Adrenal gland (tissue), 12 donors: ENCODE results near the gene CYSTM1. TPM values are rescaled to one million over a fixed set of nuclear protein-coding genes. Genes with fewer than 3 reads are reported as not detected.

Experiments
- DNase-seq, 7 donors: peaks; one replicate each; pipeline ENCODE4 v3.0.0-alpha.2; 2019 to 2020
- H3K27ac ChIP-seq, 5 donors: fragments of 200-600 bp; sonication (generic) in 4 of 5; 1 replicate in 3 of 5; 2 replicates in 2 of 5; pipeline versions ENCODE4 v1.5.1 to v1.8.0; 2016 to 2020; ENCODE audit warnings: mild to moderate bottlenecking in 1 of 5
- H3K27me3 ChIP-seq: fragments of 200-600 bp; 2 replicates; pipeline ENCODE4 v1.8.0; 2021
- H3K36me3 ChIP-seq, 2 donors: fragments of 200-600 bp; replicated peaks in 1 of 2; 1 replicate in 1 of 2; 2 replicates in 1 of 2; pipeline versions ENCODE4 v1.5.1 to v1.8.0; 2018 to 2022
- H3K4me1 ChIP-seq, 2 donors: fragments of 200-600 bp; replicated peaks in 1 of 2; 1 replicate in 1 of 2; 2 replicates in 1 of 2; pipeline versions ENCODE4 v1.5.1 to v1.8.0; 2018 to 2021
- H3K4me3 ChIP-seq, 4 donors: fragments of 200-600 bp; sonication (generic) in 3 of 4; one replicate each; pipeline ENCODE4 v1.5.1; 2016 to 2018
- H3K9me3 ChIP-seq, 3 donors: fragments of 200-600 bp; sonication (generic) in 1 of 3; replicated peaks in 1 of 3; 1 replicate in 2 of 3; 2 replicates in 1 of 3; pipeline versions ENCODE4 v1.5.1 to v1.8.0; 2016 to 2021
- CTCF ChIP-seq, 6 experiments: fragments of 450-650 bp in 4 of 6; fragments of 200-600 bp in 2 of 6; sonication (generic) in 1 of 6; IDR thresholded peaks; 1 replicate in 5 of 6; 2 replicates in 1 of 6; pipeline versions ENCODE4 v1.5.1 to v1.8.0; 2016 to 2021; ENCODE audit warnings: antibody characterized with exemption in 6 of 6, mild to moderate bottlenecking in 2 of 6, moderate library complexity in 1 of 6
- POLR2A ChIP-seq, 2 donors: fragments of 450-650 bp; IDR thresholded peaks; one replicate each; pipeline ENCODE4 v1.6.1; 2017; ENCODE audit warnings: antibody characterized with exemption in 2 of 2, mild to moderate bottlenecking in 2 of 2, moderate library complexity in 1 of 2
- WGBS, 4 donors: extraction: QIAGEN DNeasy Blood & Tissue Kit in 2 of 4; methylation state at CpG; one replicate each; pipeline versions ENCODE4 v1.1.5 to v1.1.7; 2013 to 2017; 5-methylcytosine and 5-hydroxymethylcytosine counted together
- intact Hi-C, 2 donors: fragments of 100-400 bp; cut with DNase I; formaldehyde crosslinking; loops; one replicate each; pipeline versions ENCODE4 v1.14.1 to v1.15.0; 2022 to 2023
- polyA plus RNA-seq, 3 donors: library from polyadenylated mRNA; stranded (reverse); fragments of 200-250 nt in 2 of 3; fragments of 350-450 nt in 1 of 3; fragmentation: Illumina TruSeq in 1 of 3; extraction: RNeasy Lipid Tissue Mini Kit (QIAGEN cat#74804) in 1 of 3; gene quantifications; one replicate each; pipeline ENCODE4 v1.2.3, GENCODE V29; 2013 to 2014
- total RNA-seq, 9 donors: library from RNA; depleted of rRNA in 4 of 9; stranded (reverse); fragments of >200 nt in 4 of 9; fragments of 120-200 nt in 1 of 9; fragmentation: NEBNext Ultra II Directional in 1 of 9; extraction: Animal tissue kit (Norgen Biotek cat#: 25700) in 1 of 9; gene quantifications; one replicate each; pipeline versions ENCODE4 v1.1.0 to v1.2.4, GENCODE V29; 2013 to 2023
- donor health status: healthy with polysubstance abuse.
- donor health status: Bipolar disorder and iron deficiency.
- donor health status: DM: yes; HTN: yes; CAD: no.
- donor health status: DM: no; HTN: no; CAD: no.
- donor health status: DM: no; HTN: no; CAD: no.
- donor health status: DM: yes; HTN: yes; CAD: no.

Gene CYSTM1
- total and polyA plus RNA-seq, 12 donors = 42.6 to 605 (median 180) TPM

- Histone ChIP-seq H3K4me1 (peaks cover 0 to 3% of the 10 kb centered on the region in 2 donors), H3K27ac (no peak overlapping the region), H3K9me3 (no peaks in the 10 kb centered on the region), H3K27me3 (no peaks in the 10 kb centered on the region), H3K36me3 (no peaks in the 10 kb centered on the region), H3K4me3 (no peak overlapping the region)
- intact Hi-C loops = loop anchor here in 1 of 2 donors (5.0 kb wide), 1 partner anchor 65 kb away; no protein-coding TSS in a partner anchor
- TF ChIP-seq CTCF (IDR thresholded peaks at IDR 0.05) (no peak), POLR2A (IDR thresholded peaks at IDR 0.05) (no peak)
- no peak for DNase-seq
- WGBS, 4 donors = 82 to 90% (median 86%) methylated on average over 3 of the region's 3 CpGs
Measured at GRCh38 chr5:140267201-140267540, 92.2 kb downstream of the CYSTM1 start.

- 57 to 65% (median 60%) methylated on average over 9 of the region's 9 CpGs for WGBS, 4 donors
- TF ChIP-seq POLR2A (IDR thresholded peaks at IDR 0.05) = no peak
- TF ChIP-seq CTCF (IDR thresholded peaks at IDR 0.05) = no peak
- no peaks in the 10 kb centered on the region for H3K27me3 ChIP-seq
- no peaks in the 10 kb centered on the region for H3K36me3 ChIP-seq
- H3K9me3 ChIP-seq = no peaks in the 10 kb centered on the region
- H3K4me1 ChIP-seq = peaks cover 0 to under 1% of the 10 kb centered on the region in 2 donors
- intact Hi-C loops = loop anchor here in 1 of 2 donors (5.0 kb wide), 1 partner anchor 65 kb away; no protein-coding TSS in a partner anchor
- no peak for DNase-seq
- H3K27ac ChIP-seq = no peak overlapping the region
- H3K4me3 ChIP-seq = no peak overlapping the region
Measured at GRCh38 chr5:140267559-140268018, 92.6 kb downstream of the CYSTM1 start.

- Histone ChIP-seq H3K27me3 (no peaks in the 10 kb centered on the region), H3K4me3 (no peak overlapping the region), H3K27ac (no peak overlapping the region), H3K36me3 (no peaks in the 10 kb centered on the region), H3K4me1 (peaks cover 0 to 3% of the 10 kb centered on the region in 2 donors), H3K9me3 (no peaks in the 10 kb centered on the region)
- intact Hi-C loops = no loop called here
- no peak for DNase-seq
- TF ChIP-seq POLR2A (IDR thresholded peaks at IDR 0.05) = no peak
- TF ChIP-seq CTCF (IDR thresholded peaks at IDR 0.05) = no peak
Measured at GRCh38 chr5:140270008-140270407, 95.0 kb downstream of the CYSTM1 start.

- Histone ChIP-seq H3K27ac (peak overlapping the region in 2 of 5 donors; percentile 35 to 64), H3K27me3 (no peaks in the 10 kb centered on the region), H3K4me3 (no peak overlapping the region), H3K4me1 (peaks cover 0 to 3% of the 10 kb centered on the region in 2 donors), H3K36me3 (no peaks in the 10 kb centered on the region), H3K9me3 (no peaks in the 10 kb centered on the region)
- intact Hi-C loops = no loop called here
- DNase-seq = peak in 4 of 7 donors; percentile 33 to 53 (median 46)
- WGBS, 4 donors = 75 to 81% (median 78%) methylated on average over 6 of the region's 6 CpGs
- TF ChIP-seq POLR2A (IDR thresholded peaks at IDR 0.05) (no peak), CTCF (IDR thresholded peaks at IDR 0.05) (no peak)
Measured at GRCh38 chr5:140273401-140273877, 98.5 kb downstream of the CYSTM1 start.
